A549 (cell line): ENCODE results near the gene SRA1. TPM values are rescaled to one million over a fixed set of nuclear protein-coding genes. Genes with fewer than 3 reads are reported as not detected.

Source experiments
- ATAC-seq, 2 experiments: fragments of 200-7000 bp in 1 of 2; fragments of >200 bp in 1 of 2; cut with Nextera tagmentation in 1 of 2; cut with Tn5 transposase in 1 of 2; 3 replicates each; pipeline versions ENCODE4 v1.8.0 to v1.9.1; 2018 to 2020; ENCODE audit warnings: mild to moderate bottlenecking in 1 of 2, moderate library complexity in 1 of 2
- CTCF ChIA-PET: fragments of 300-600 bp; sonication (Branson Sonifier 250); formaldehyde crosslinking; extraction: SDS; loops from one replicate; lab custom pipeline; 2021; ENCODE audit warnings: antibody characterized with exemption, inconsistent platforms; lab: Yijun Ruan, JAX
- POLR2A ChIA-PET: fragments of 350-600 bp; formaldehyde crosslinking; extraction: SDS; loops from one replicate; lab custom pipeline; 2021; ENCODE audit warnings: antibody characterized with exemption, inconsistent platforms; lab: Yijun Ruan, JAX
- DNase-seq, 2 experiments: peaks; one replicate each; pipeline versions ENCODE4 v3.0.0 to v3.0.0-alpha.2; 2011 to 2016; ENCODE audit warnings: low read depth in 1 of 2, low spot score in 1 of 2
- FAIRE-seq: peaks from 2 replicates; lab custom pipeline; 2011; peaks lifted over from hg19 to GRCh38; lab: Jason Lieb, UNC
- H3K27ac ChIP-seq, 2 experiments: fragments of >200 bp; sonication (Bioruptor Twin); formaldehyde crosslinking; 3 replicates each; pipeline ENCODE4 v1.5.1; 2016 to 2017
- H3K4me1 ChIP-seq: fragments of >200 bp; sonication (Bioruptor Twin); formaldehyde crosslinking; 3 replicates; pipeline ENCODE4 v1.6.1; 2016
- H3K4me2 ChIP-seq: fragments of >200 bp; sonication (Bioruptor Twin); formaldehyde crosslinking; 3 replicates; pipeline ENCODE4 v1.6.1; 2016
- H3K4me3 ChIP-seq: fragments of >200 bp; sonication (Bioruptor Twin); formaldehyde crosslinking; 3 replicates; pipeline ENCODE4 v1.5.1; 2016
- H3K9me3 ChIP-seq: fragments of >200 bp; sonication (Bioruptor Twin); formaldehyde crosslinking; 3 replicates; pipeline ENCODE4 v1.6.1; 2016
- BHLHE40 ChIP-seq: IDR thresholded peaks from 2 replicates; pipeline ENCODE4 v1.6.1; 2012; ENCODE audit warnings: low read depth, low read length, inconsistent platforms
- CBX2 ChIP-seq: fragments of 200-600 bp; sonication (generic); IDR thresholded peaks from 2 replicates; pipeline ENCODE4 v1.6.1; 2016; ENCODE audit warnings: low read depth, mild to moderate bottlenecking, borderline replicate concordance
- CHD4 ChIP-seq: fragments of 200-600 bp; sonication (generic); IDR thresholded peaks from 2 replicates; pipeline ENCODE4 v1.6.1; 2016; ENCODE audit warnings: antibody characterized with exemption, mild to moderate bottlenecking, borderline replicate concordance
- ELK1 ChIP-seq: fragments of 150-350 bp; IDR thresholded peaks from 2 replicates; pipeline ENCODE4 v1.6.1; 2014; ENCODE audit warnings: low read depth, mild to moderate bottlenecking, low read length
- GATA3 ChIP-seq: IDR thresholded peaks from 2 replicates; pipeline ENCODE4 v1.6.1; 2012; ENCODE audit warnings: borderline replicate concordance
- HEYL ChIP-seq: fragments of 250-450 bp; sonication (Bioruptor Pico); IDR thresholded peaks from 2 replicates; pipeline ENCODE4 v1.8.0; 2021; ENCODE audit warnings: mild to moderate bottlenecking, moderate library complexity
- HOXB13 ChIP-seq: fragments of 250-450 bp; sonication (Bioruptor Pico); IDR thresholded peaks from 2 replicates; pipeline ENCODE4 v1.5.0; 2020; ENCODE audit warnings: low read depth, mild to moderate bottlenecking, moderate library complexity
- JUNB ChIP-seq: fragments of >200 bp; sonication (Bioruptor Twin); formaldehyde crosslinking; IDR thresholded peaks from 2 replicates; pipeline ENCODE4 v1.6.1; 2016
- MAFK ChIP-seq: fragments of 450-650 bp; IDR thresholded peaks from 2 replicates; pipeline ENCODE4 v1.6.1; 2014; ENCODE audit not compliant: partially characterized antibody
- NR3C1 ChIP-seq: fragments of >200 bp; sonication (Bioruptor Twin); formaldehyde crosslinking; IDR thresholded peaks from 3 replicates; pipeline ENCODE4 v1.6.1; 2017
- POLR2A ChIP-seq: IDR thresholded peaks from 2 replicates; pipeline ENCODE4 v1.6.1; 2012; ENCODE audit warnings: mild to moderate bottlenecking, low read length
- RAD21 ChIP-seq, 2 experiments: fragments of >200 bp in 1 of 2; sonication (Bioruptor Twin) in 1 of 2; formaldehyde crosslinking in 1 of 2; IDR thresholded peaks in 1 of 2; conservative IDR thresholded peaks in 1 of 2; 2 replicates in 1 of 2; 3 replicates in 1 of 2; pipeline ENCODE4 v1.6.1; 2012 to 2018; ENCODE audit warnings: inconsistent platforms in 1 of 2
- RCOR1 ChIP-seq: fragments of 150-350 bp; IDR thresholded peaks from 2 replicates; pipeline ENCODE4 v1.6.1; 2014; ENCODE audit warnings: antibody characterized with exemption, low read length, low read depth
- REST ChIP-seq: fragments of 200-600 bp; sonication (generic); IDR thresholded peaks from 2 replicates; pipeline ENCODE4 v1.6.1; 2016; ENCODE audit warnings: antibody characterized with exemption, mild to moderate bottlenecking, moderate library complexity
- RFX5 ChIP-seq: fragments of 450-650 bp; IDR thresholded peaks from 2 replicates; pipeline ENCODE4 v1.7.1; 2014; ENCODE audit warnings: antibody characterized with exemption, mild to moderate bottlenecking, moderate library complexity
- TP53 ChIP-seq: fragments of 250-450 bp; sonication (Bioruptor Pico); IDR thresholded peaks from 2 replicates; pipeline ENCODE4 v1.5.0; 2021; ENCODE audit warnings: mild to moderate bottlenecking, moderate library complexity
- USF2 ChIP-seq: fragments of 450-650 bp; IDR thresholded peaks from 2 replicates; pipeline ENCODE4 v1.6.1; 2014; ENCODE audit warnings: antibody characterized with exemption
- ZFP36 ChIP-seq: fragments of 450-650 bp; IDR thresholded peaks from 2 replicates; pipeline ENCODE4 v1.6.1; 2014; ENCODE audit warnings: borderline replicate concordance; ENCODE audit not compliant: partially characterized antibody
- ZNF302 ChIP-seq: fragments of 250-450 bp; sonication (Bioruptor Pico); IDR thresholded peaks from 2 replicates; pipeline ENCODE4 v1.9.0; 2021; ENCODE audit warnings: inconsistent platforms, mild to moderate bottlenecking, moderate library complexity
- ZSCAN20 ChIP-seq: fragments of 250-450 bp; sonication (Bioruptor Pico); IDR thresholded peaks from 2 replicates; pipeline ENCODE4 v1.8.0; 2022; ENCODE audit warnings: mild to moderate bottlenecking, moderate library complexity
- WGBS: methylation state at CpG from one replicate; pipeline ENCODE4 v1.1.6; 2017; ENCODE audit errors: missing lambda C conversion rate; 5-methylcytosine and 5-hydroxymethylcytosine counted together
- polyA plus RNA-seq, 4 experiments: library from polyadenylated mRNA; depleted of rRNA in 3 of 4; stranded (reverse); fragments of >200 nt; fragmentation: RNase III in 1 of 4; extraction: RNeasy Plus Mini Kit Qiagen cat#74134 plus additional on column Dnase treatment in 1 of 4; gene quantifications; 2 replicates in 3 of 4; 3 replicates in 1 of 4; pipeline ENCODE4 v1.2.3, GENCODE V29; 2011 to 2017
- TF ChIP-seq, protein P1 (sequence below): fragments of >200 bp; sonication (Bioruptor Twin); formaldehyde crosslinking; IDR thresholded peaks from 2 replicates; pipeline ENCODE4 v1.6.1; 2016
- TF ChIP-seq, protein P2 (sequence below): IDR thresholded peaks from 2 replicates; pipeline ENCODE4 v1.6.1; 2012
- TF ChIP-seq, protein P3 (sequence below): fragments of >200 bp; sonication (Bioruptor Twin); formaldehyde crosslinking; IDR thresholded peaks from 3 replicates; pipeline ENCODE4 v1.6.1; 2016

Gene SRA1
- polyA plus RNA-seq, 2 of the 4 experiments (the other 2 are of a cell fraction): 28.6 to 50.8 TPM

GRCh38 chr5:140566665-140567064 is 9.4 kb upstream of the SRA1 start:
- Histone ChIP-seq H3K4me2 (no peak overlapping the region; the same call in 2 of the 3 replicates), H3K27ac (no peak overlapping the region), H3K4me3 (no peak overlapping the region), H3K9me3 (no peaks in the 10 kb centered on the region), H3K4me1 (peaks cover 18% of the 10 kb centered on the region)
- no peak for DNase-seq
- 95% methylated on average over 5 of the region's 5 CpGs for WGBS
- no peak for FAIRE-seq
- POLR2A ChIA-PET: interaction anchor here (1.0 kb wide), 1 partner anchor 9 kb away, joined by 3 read pairs; the partner anchor contains the start of gene SRA1
- no peak for TF ChIP-seq ZSCAN20
- TF ChIP-seq RCOR1: no peak
- TF ChIP-seq BHLHE40: no peak
- no peak for TF ChIP-seq RAD21 (conservative IDR thresholded peaks at IDR 0.05 in 1 of 2, IDR thresholded peaks at IDR 0.05 in 1 of 2)
- TF ChIP-seq, protein P1, sequence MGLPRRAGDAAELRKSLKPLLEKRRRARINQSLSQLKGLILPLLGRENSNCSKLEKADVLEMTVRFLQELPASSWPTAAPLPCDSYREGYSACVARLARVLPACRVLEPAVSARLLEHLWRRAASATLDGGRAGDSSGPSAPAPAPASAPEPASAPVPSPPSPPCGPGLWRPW: no peak
- TF ChIP-seq, protein P2, sequence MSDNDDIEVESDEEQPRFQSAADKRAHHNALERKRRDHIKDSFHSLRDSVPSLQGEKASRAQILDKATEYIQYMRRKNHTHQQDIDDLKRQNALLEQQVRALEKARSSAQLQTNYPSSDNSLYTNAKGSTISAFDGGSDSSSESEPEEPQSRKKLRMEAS: no peak
- no peak for TF ChIP-seq ZNF302
- no peak for TF ChIP-seq TP53 (CRISPR knock-in tag)
- no peak for TF ChIP-seq REST
- no peak for TF ChIP-seq JUNB
- TF ChIP-seq USF2: no peak
- no peak for TF ChIP-seq CBX2
- TF ChIP-seq HOXB13 (CRISPR knock-in tag): no peak
- TF ChIP-seq GATA3: no peak
- TF ChIP-seq ELK1: no peak
- CTCF ChIA-PET: interaction anchor here (0.7 to 3.0 kb wide), 8 partner anchors 9 to 205 kb away, joined by 3 to 11 read pairs (median 3); partner anchors contain the start of genes SRA1 and TMCO6
- ATAC-seq: no peak

- WGBS: 88% methylated on average over 4 of the region's 4 CpGs
- ChIA-PET CTCF (interaction anchor here (0.9 to 3.0 kb wide), 7 partner anchors 11 to 204 kb away, joined by 3 to 11 read pairs (median 3); no protein-coding TSS in a partner anchor), POLR2A (interaction anchor here (1.0 to 3.4 kb wide), 3 partner anchors 13 to 82 kb away, joined by 3 to 16 read pairs (median 3); partner anchors contain the start of genes IK and NDUFA2)
- H3K4me1 ChIP-seq: peaks cover 18% of the 10 kb centered on the region
- DNase-seq (no peak), ATAC-seq (no peak), FAIRE-seq (no peak)
- H3K4me2 ChIP-seq: peak overlapping the region; percentile 99
- H3K9me3 ChIP-seq: no peaks in the 10 kb centered on the region
- peak overlapping the region in 1 of 2 experiments; percentile 88; a peak in 4 of 6 replicates for H3K27ac ChIP-seq
- no peak for TF ChIP-seq USF2
- TF ChIP-seq CHD4: no peak
- TF ChIP-seq, protein P2: no peak
- TF ChIP-seq RAD21 (conservative IDR thresholded peaks at IDR 0.05 in 1 of 2, IDR thresholded peaks at IDR 0.05 in 1 of 2): no peak
- TF ChIP-seq HEYL (CRISPR knock-in tag): no peak
- no peak for TF ChIP-seq CBX2
- TF ChIP-seq MAFK: no peak
- TF ChIP-seq, protein P3, sequence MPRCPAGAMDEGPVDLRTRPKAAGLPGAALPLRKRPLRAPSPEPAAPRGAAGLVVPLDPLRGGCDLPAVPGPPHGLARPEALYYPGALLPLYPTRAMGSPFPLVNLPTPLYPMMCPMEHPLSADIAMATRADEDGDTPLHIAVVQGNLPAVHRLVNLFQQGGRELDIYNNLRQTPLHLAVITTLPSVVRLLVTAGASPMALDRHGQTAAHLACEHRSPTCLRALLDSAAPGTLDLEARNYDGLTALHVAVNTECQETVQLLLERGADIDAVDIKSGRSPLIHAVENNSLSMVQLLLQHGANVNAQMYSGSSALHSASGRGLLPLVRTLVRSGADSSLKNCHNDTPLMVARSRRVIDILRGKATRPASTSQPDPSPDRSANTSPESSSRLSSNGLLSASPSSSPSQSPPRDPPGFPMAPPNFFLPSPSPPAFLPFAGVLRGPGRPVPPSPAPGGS: no peak
- TF ChIP-seq POLR2A: no peak
- no peak for TF ChIP-seq RFX5
- TF ChIP-seq NR3C1: no peak
- no peak for TF ChIP-seq ZFP36
- H3K4me3 ChIP-seq: peak overlapping the region; percentile 84
These were observed 8.5 kb upstream of the SRA1 start for GRCh38 chr5:140565780-140566095.
